Kidney (tissue), 14 donors: Measurements from ENCODE around the gene CADPS2. TPM values are rescaled to one million over a fixed set of nuclear protein-coding genes. Genes with fewer than 3 reads are reported as not detected.

Source experiments
- DNase-seq, 5 donors: peaks; one replicate each; pipeline ENCODE4 v3.0.0-alpha.2; 2013 to 2020
- FAIRE-seq: peaks from 2 replicates; lab custom pipeline; 2012; peaks lifted over from hg19 to GRCh38; lab: Jason Lieb, UNC
- H3K27ac ChIP-seq, 2 donors: one replicate each; pipeline ENCODE4 v1.7.0; 2013; ENCODE audit warnings: low read depth in 2 of 2, low read length in 2 of 2, inconsistent platforms in 1 of 2
- H3K27me3 ChIP-seq: one replicate; pipeline ENCODE4 v1.7.1; 2013; ENCODE audit warnings: low read length, inconsistent platforms; ENCODE audit not compliant: control insufficient read depth, insufficient read depth
- H3K36me3 ChIP-seq, 3 donors: one replicate each; pipeline versions ENCODE4 v1.7.0 to v1.7.1; 2013; ENCODE audit warnings: low read length in 3 of 3, control low read depth in 1 of 3, inconsistent platforms in 1 of 3; ENCODE audit not compliant: insufficient read depth in 3 of 3, control insufficient read depth in 2 of 3
- H3K4me1 ChIP-seq, 3 donors: one replicate each; pipeline versions ENCODE4 v1.7.0 to v1.7.1; 2013; ENCODE audit warnings: low read length in 3 of 3, inconsistent platforms in 1 of 3, low read depth in 1 of 3; ENCODE audit not compliant: control insufficient read depth in 2 of 3, insufficient read depth in 2 of 3
- H3K4me3 ChIP-seq, 3 donors: one replicate each; pipeline versions ENCODE4 v1.7.0 to v1.8.1; 2013; ENCODE audit warnings: low read length in 3 of 3, control low read depth in 1 of 3, inconsistent platforms in 1 of 3
- H3K9ac ChIP-seq, 3 donors: one replicate each; pipeline versions ENCODE4 v1.7.0 to v1.7.1; 2013; ENCODE audit warnings: low read length in 3 of 3, control low read depth in 1 of 3, inconsistent platforms in 1 of 3
- H3K9me3 ChIP-seq, 3 donors: one replicate each; pipeline versions ENCODE4 v1.7.0 to v1.7.1; 2013; ENCODE audit warnings: low read length in 3 of 3, control low read depth in 1 of 3, inconsistent platforms in 1 of 3; ENCODE audit not compliant: control insufficient read depth in 2 of 3, insufficient read depth in 1 of 3
- intact Hi-C: fragments of 100-400 bp; cut with DNase I; formaldehyde crosslinking; loops from one replicate; pipeline ENCODE4 v1.11.1; 2022
- polyA plus RNA-seq: library from polyadenylated mRNA; stranded (reverse); fragments of 350-450 nt; fragmentation: Illumina TruSeq; extraction: RNeasy Lipid Tissue Mini Kit (QIAGEN cat#74804); gene quantifications from one replicate; pipeline ENCODE4 v1.2.3, GENCODE V29; 2014; ENCODE audit warnings: low read depth, low replicate concordance; ENCODE audit not compliant: insufficient read depth
- total RNA-seq: library from RNA; stranded (reverse); fragmentation: NEBNext Ultra II Directional; extraction: Animal tissue kit (Norgen Biotek cat#: 25700); gene quantifications from one replicate; pipeline ENCODE4 v1.2.1, GENCODE V29; 2021
- TF ChIP-seq, protein P1 (sequence below): IDR thresholded peaks from 3 replicates; pipeline ENCODE4 v1.5.1; 2012; ENCODE audit warnings: mild to moderate bottlenecking, moderate library complexity, borderline replicate concordance; ENCODE audit not compliant: insufficient read depth; ENCODE audit errors: extremely low read depth
- donor health status: control.
- donor health status: control.
- donor health status: control.
- donor health status: control.
- donor health status: control.
- donor health status: DM: yes; HTN: yes; CAD: no.
- donor health status: Normal renal cell carcinoma (clear cell type).

CADPS2 gene
- total and polyA plus RNA-seq, 2 donors from 2014 or later, result 33.0 to 39.9 TPM

DNA sequence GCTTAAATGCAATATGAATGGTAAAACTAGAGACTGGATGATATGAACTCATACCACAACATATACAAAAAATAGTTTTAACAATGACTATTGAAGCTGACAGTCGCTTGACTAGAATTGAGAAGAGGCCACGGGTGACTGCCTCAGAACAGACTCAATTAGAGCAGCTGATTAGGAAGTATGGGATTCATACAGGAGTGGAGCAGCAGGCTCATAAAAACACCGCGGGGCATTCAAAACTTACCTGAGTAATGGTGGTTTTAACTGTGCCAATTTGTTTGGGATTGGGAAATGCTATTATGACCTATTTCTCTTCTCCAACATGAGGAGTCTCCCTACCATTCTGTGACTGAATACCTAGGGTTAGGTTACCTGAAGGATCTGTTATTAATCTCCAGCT lies 2.1 kb downstream of the CADPS2 start:
- peak overlapping the region in 1 of 3 donors; percentile 83 for H3K9ac ChIP-seq
- H3K4me3 ChIP-seq, result peak overlapping the region in 2 of 3 donors; percentile 83 to 92
- TF ChIP-seq, protein P1, sequence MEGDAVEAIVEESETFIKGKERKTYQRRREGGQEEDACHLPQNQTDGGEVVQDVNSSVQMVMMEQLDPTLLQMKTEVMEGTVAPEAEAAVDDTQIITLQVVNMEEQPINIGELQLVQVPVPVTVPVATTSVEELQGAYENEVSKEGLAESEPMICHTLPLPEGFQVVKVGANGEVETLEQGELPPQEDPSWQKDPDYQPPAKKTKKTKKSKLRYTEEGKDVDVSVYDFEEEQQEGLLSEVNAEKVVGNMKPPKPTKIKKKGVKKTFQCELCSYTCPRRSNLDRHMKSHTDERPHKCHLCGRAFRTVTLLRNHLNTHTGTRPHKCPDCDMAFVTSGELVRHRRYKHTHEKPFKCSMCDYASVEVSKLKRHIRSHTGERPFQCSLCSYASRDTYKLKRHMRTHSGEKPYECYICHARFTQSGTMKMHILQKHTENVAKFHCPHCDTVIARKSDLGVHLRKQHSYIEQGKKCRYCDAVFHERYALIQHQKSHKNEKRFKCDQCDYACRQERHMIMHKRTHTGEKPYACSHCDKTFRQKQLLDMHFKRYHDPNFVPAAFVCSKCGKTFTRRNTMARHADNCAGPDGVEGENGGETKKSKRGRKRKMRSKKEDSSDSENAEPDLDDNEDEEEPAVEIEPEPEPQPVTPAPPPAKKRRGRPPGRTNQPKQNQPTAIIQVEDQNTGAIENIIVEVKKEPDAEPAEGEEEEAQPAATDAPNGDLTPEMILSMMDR, result no peak
- FAIRE-seq, result no peak
- no peak overlapping the region for H3K27ac ChIP-seq
- H3K4me1 ChIP-seq, result peaks cover 3 to 15% (median 11%) of the 10 kb centered on the region in 3 donors
- H3K9me3 ChIP-seq, result no peaks in the 10 kb centered on the region
- H3K36me3 ChIP-seq, result no peaks in the 10 kb centered on the region
- intact Hi-C loops, result no loop called here
- no peaks in the 10 kb centered on the region for H3K27me3 ChIP-seq
- peak in 3 of 5 donors; percentile 11 to 23 (median 20) for DNase-seq

DNA sequence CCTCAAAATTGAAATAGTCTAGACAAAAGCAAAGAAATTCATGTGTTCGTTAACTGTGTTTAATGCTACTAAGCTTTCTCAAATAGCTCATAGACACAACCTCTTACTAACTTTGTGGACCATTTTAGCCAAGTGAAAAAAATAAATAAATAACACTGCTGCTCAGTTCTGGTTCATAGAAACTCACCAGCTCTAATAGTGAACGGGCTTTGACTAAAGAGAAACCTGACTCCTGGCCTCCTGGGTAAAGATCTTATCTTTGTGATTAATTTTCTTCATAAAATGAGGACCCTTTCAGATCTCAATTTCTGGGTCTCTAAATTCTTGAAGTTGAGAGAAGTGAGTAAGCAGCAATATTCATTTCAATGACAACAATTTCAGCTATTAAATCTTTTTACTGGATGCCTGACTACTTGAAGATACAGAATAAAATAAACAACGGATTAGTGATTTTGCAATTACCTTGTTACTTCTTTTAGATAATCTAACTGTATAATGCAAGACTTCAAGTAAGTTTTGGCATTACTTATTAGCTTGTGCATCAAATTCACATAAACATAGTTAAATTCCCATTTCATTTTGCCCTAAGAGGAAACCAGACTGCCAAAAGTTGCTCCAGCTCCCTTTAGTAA lies 3.1 kb downstream of the CADPS2 start:
- peak overlapping the region in 1 of 3 donors; percentile 83 for H3K4me3 ChIP-seq
- peak overlapping the region in 1 of 3 donors; percentile 37 for H3K9ac ChIP-seq
- no peaks in the 10 kb centered on the region for H3K27me3 ChIP-seq
- H3K9me3 ChIP-seq, result no peaks in the 10 kb centered on the region
- TF ChIP-seq, protein P1, result no peak
- peaks cover 3 to 15% (median 11%) of the 10 kb centered on the region in 3 donors for H3K4me1 ChIP-seq
- H3K27ac ChIP-seq, result peak overlapping the region in 1 of 2 donors; percentile 54
- no peaks in the 10 kb centered on the region for H3K36me3 ChIP-seq
- no peak for FAIRE-seq
- peak in 2 of 5 donors; percentile 42 to 68 for DNase-seq
- intact Hi-C loops, result no loop called here

DNA sequence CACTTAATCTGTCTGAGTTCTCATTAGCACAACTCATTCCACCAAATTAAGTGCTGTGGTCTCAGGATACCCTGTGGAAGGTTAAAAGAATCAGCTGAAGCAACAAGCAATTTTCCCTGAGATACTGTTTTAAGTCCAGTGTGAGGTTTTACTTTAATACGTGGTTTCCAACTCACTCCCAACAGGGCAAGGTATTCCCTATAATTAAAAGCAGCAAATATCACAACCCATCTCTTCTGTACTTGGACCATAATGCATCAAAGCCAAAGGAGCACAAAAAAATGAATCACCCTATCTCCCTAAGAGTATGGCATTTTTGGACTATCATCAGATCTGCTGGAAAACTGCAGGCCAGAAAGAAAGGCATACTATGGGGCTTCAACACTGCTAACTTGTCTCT lies 4.9 kb downstream of the CADPS2 start:
- DNase-seq (peak in 1 of 5 donors; percentile 7), FAIRE-seq (no peak)
- Histone ChIP-seq H3K4me3 (peak overlapping the region in 2 of 3 donors; percentile 15 to 83), H3K27me3 (no peaks in the 10 kb centered on the region), H3K36me3 (no peaks in the 10 kb centered on the region), H3K9ac (peak overlapping the region in 1 of 3 donors; percentile 12), H3K27ac (no peak overlapping the region), H3K4me1 (peaks cover 3 to 11% (median 8%) of the 10 kb centered on the region in 3 donors), H3K9me3 (no peaks in the 10 kb centered on the region)
- TF ChIP-seq, protein P1, result no peak
- intact Hi-C loops, result no loop called here
